Peyer's patch (tissue), 4 donors: ENCODE data around the gene MECP2. TPM values are rescaled to one million over a fixed set of nuclear protein-coding genes. Genes with fewer than 3 reads are reported as not detected.

Source experiments
- DNase-seq, 3 donors: peaks; one replicate each; pipeline ENCODE4 v3.0.0-alpha.2; 2017 to 2019
- H3K27ac ChIP-seq, 4 donors: fragments of 200-600 bp; sonication (generic); one replicate each; pipeline ENCODE4 v1.5.1; 2016 to 2019
- H3K27me3 ChIP-seq, 2 donors: fragments of 200-600 bp; sonication (generic); one replicate each; pipeline ENCODE4 v1.5.1; 2019
- H3K36me3 ChIP-seq, 3 donors: fragments of 200-600 bp; sonication (generic); one replicate each; pipeline ENCODE4 v1.5.1; 2016 to 2019
- H3K4me1 ChIP-seq, 4 donors: fragments of 200-600 bp; sonication (generic); one replicate each; pipeline ENCODE4 v1.5.1; 2016 to 2019
- H3K4me3 ChIP-seq, 4 donors: fragments of 200-600 bp; sonication (generic); 1 replicate in 3 of 4; 2 replicates in 1 of 4; pipeline ENCODE4 v1.5.1; 2016 to 2019; ENCODE audit warnings: mild to moderate bottlenecking in 1 of 4
- H3K9me3 ChIP-seq, 4 donors: fragments of 200-600 bp; sonication (generic); one replicate each; pipeline ENCODE4 v1.5.1; 2016 to 2019; ENCODE audit warnings: mild to moderate bottlenecking in 1 of 4
- POLR2A ChIP-seq, 2 donors: fragments of 450-650 bp; IDR thresholded peaks; one replicate each; pipeline ENCODE4 v1.5.1; 2017; ENCODE audit warnings: antibody characterized with exemption in 2 of 2, mild to moderate bottlenecking in 2 of 2, moderate library complexity in 2 of 2
- total RNA-seq, 4 donors: library from RNA; depleted of rRNA; stranded (reverse); fragments of >200 nt; gene quantifications; one replicate each; pipeline ENCODE4 v1.1.0, GENCODE V29; 2016
- TF ChIP-seq, protein P1 (sequence below), 6 experiments: fragments of 450-650 bp in 4 of 6; fragments of 200-600 bp in 2 of 6; sonication (generic) in 1 of 6; IDR thresholded peaks; one replicate each; pipeline ENCODE4 v1.5.1; 2017 to 2019; ENCODE audit warnings: antibody characterized with exemption in 6 of 6, mild to moderate bottlenecking in 3 of 6, moderate library complexity in 1 of 6

The MECP2 gene
- total RNA-seq, 4 donors from 2014 or later, result 39.8 to 147 (median 55.4) TPM

DNA sequence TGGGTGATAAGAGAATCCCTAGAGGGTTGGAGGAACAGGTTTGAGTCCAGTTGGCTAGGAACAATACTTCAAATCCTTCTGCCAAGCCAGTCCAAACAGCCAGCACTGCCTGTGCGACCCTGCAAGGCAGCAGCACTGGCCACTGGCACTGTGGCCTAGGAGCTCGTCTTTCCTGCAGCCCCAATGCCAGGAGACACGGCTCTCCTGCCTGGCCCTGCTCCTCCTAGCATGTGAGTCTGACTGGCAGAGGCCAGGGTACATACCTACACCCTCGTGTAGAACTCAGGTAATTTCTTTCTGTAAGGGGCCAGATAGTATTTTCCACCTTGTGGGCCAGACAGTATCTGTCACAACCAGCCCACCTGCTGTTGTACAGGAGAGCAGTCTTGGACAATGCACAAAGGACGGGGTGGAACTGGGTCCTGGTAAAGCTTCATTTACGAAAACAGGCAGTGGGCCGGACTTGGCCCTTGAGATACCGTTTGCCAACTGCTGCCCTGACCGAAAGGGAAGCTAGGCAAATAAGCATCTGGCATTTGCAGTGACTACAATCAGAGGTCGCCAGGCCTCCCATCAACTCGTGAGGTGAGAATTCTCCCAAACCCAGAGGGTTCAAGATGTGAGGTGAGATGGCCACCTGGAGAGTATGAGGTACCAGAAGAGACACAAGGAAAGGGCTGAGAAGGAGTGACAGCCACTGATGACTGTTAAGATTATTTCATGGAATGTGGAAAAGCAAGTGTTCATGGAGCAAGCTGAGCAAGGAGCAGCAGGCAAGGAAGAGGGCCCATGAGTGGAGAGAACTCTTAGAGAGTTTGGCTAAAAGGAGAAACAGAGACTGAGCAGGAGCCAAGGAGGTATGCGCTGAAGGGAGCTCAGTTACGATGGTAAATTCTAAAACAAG is 48.1 kb downstream of the MECP2 start:
- H3K4me3 ChIP-seq, result no peak overlapping the region
- peaks cover 0 to 5% (median 0%) of the 10 kb centered on the region in 4 donors for H3K4me1 ChIP-seq
- H3K36me3 ChIP-seq, result no peaks in the 10 kb centered on the region
- TF ChIP-seq, protein P1, sequence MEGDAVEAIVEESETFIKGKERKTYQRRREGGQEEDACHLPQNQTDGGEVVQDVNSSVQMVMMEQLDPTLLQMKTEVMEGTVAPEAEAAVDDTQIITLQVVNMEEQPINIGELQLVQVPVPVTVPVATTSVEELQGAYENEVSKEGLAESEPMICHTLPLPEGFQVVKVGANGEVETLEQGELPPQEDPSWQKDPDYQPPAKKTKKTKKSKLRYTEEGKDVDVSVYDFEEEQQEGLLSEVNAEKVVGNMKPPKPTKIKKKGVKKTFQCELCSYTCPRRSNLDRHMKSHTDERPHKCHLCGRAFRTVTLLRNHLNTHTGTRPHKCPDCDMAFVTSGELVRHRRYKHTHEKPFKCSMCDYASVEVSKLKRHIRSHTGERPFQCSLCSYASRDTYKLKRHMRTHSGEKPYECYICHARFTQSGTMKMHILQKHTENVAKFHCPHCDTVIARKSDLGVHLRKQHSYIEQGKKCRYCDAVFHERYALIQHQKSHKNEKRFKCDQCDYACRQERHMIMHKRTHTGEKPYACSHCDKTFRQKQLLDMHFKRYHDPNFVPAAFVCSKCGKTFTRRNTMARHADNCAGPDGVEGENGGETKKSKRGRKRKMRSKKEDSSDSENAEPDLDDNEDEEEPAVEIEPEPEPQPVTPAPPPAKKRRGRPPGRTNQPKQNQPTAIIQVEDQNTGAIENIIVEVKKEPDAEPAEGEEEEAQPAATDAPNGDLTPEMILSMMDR (IDR thresholded peaks at IDR 0.05), result no peak
- no peak for TF ChIP-seq POLR2A (IDR thresholded peaks at IDR 0.05)
- DNase-seq, result no peak
- H3K9me3 ChIP-seq, result no peaks in the 10 kb centered on the region
- H3K27me3 ChIP-seq, result no peaks in the 10 kb centered on the region
- no peak overlapping the region for H3K27ac ChIP-seq

DNA sequence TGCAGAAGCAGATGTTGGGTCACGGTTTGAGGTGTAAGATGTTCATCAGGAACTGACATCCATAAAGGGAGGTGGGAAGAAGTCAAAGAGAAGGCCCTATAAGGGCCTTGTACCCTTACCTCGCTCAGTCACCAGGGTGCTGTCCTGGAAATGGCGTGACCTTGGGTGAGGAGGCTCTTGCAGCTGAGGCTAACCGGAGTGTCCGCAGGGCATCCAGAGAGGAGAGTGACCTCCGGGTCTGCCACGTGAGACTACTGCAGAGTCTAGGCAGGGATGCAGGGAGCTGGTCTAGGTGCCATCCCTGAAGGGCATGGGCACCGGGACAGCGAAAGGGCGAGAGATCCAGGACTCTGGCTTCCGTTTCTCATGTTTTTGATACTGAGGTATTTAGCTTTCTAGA is 49.1 kb downstream of the MECP2 start:
- Histone ChIP-seq H3K27me3 (no peaks in the 10 kb centered on the region), H3K27ac (no peak overlapping the region), H3K9me3 (no peaks in the 10 kb centered on the region), H3K36me3 (no peaks in the 10 kb centered on the region), H3K4me1 (peaks cover 0 to 5% (median 0%) of the 10 kb centered on the region in 4 donors), H3K4me3 (no peak overlapping the region)
- DNase-seq, result no peak
- TF ChIP-seq POLR2A (IDR thresholded peaks at IDR 0.05), result no peak
- TF ChIP-seq, protein P1 (IDR thresholded peaks at IDR 0.05), result no peak

- Histone ChIP-seq H3K4me1 (peaks cover 0 to 5% (median 0%) of the 10 kb centered on the region in 4 donors), H3K4me3 (no peak overlapping the region), H3K36me3 (no peaks in the 10 kb centered on the region), H3K9me3 (no peaks in the 10 kb centered on the region), H3K27me3 (no peaks in the 10 kb centered on the region), H3K27ac (peak overlapping the region in 1 of 4 donors; percentile 42)
- DNase-seq, result no peak
- TF ChIP-seq, protein P1 (IDR thresholded peaks at IDR 0.05), result no peak
- TF ChIP-seq POLR2A (IDR thresholded peaks at IDR 0.05), result no peak
These were observed 50.4 kb downstream of the MECP2 start for GRCh38 chrX:154046940-154047610.

DNA sequence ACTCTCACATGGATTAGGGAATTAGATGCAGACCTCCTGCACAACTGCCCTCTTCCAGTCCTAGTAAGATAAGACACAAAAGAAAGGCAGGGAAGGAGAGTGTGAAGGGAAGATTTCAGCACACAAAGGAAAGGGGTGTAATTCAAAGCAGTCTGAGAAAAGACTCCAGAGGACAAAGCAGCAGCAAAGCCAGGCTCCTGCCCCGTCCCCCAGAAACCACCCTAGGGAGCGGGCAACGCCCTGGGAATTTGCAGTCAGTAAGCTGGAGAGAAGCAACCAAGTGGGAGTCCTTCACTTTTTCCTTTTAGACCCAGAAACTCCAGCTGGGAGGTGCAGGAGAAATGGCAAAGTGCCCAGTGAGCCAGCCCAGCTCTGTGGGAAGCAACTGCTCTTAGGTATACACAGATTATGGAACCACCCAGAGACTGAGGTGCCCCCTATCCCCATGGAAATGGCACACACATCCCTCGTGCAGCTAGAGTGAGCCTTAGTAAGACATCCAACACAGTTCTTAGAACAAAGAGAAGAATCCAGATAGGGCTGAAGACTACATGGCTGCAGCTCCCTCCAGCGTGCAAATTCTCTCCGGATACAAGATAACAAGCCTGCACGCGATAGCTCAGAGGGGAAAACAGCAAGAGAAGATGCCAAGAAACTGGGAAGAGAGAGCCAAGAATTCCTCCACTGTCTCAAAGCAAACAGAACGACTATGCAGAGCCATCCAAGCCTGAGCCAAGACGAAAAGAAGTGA is 51.3 kb downstream of the MECP2 start:
- no peaks in the 10 kb centered on the region for H3K27me3 ChIP-seq
- H3K4me1 ChIP-seq, result peaks cover 0 to 5% (median 0%) of the 10 kb centered on the region in 4 donors
- TF ChIP-seq, protein P1 (IDR thresholded peaks at IDR 0.05), result peak in 2 of 6 experiments; percentile 8 to 11
- no peak for TF ChIP-seq POLR2A (IDR thresholded peaks at IDR 0.05)
- no peak overlapping the region for H3K4me3 ChIP-seq
- H3K9me3 ChIP-seq, result no peaks in the 10 kb centered on the region
- peak overlapping the region in 2 of 4 donors; percentile 12 to 42 for H3K27ac ChIP-seq
- no peaks in the 10 kb centered on the region for H3K36me3 ChIP-seq
- DNase-seq, result no peak

DNA sequence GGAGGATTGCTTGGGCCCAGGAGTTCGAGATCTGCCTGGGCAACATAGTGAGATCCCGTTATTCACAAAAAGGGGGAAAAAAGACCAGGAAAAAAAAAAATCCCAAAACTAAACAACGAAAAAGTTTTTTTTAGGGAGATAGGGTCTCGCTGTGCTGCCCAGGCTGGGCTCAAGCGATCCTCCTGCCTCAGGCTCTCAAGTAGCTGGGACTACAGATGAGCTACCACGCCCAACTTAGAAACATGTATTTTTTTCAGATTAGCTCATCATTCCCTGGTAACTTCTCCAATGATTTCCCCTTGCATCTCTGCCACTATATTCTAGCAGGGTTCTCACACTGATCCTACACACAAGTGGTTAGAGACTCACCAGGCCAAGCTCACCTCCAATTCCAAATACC is 53.4 kb downstream of the MECP2 start:
- no peak for DNase-seq
- H3K4me1 ChIP-seq, result no peaks in the 10 kb centered on the region

More for the DNA sequence above, 53.4 kb downstream of the MECP2 start:
- TF ChIP-seq, protein P1 (IDR thresholded peaks at IDR 0.05), result no peak
- no peak for TF ChIP-seq POLR2A (IDR thresholded peaks at IDR 0.05)
- Histone ChIP-seq H3K9me3 (no peaks in the 10 kb centered on the region), H3K27ac (no peak overlapping the region), H3K27me3 (no peaks in the 10 kb centered on the region), H3K36me3 (no peaks in the 10 kb centered on the region), H3K4me3 (no peak overlapping the region)
